Activated CD4-positive, alpha-beta T cell treated with anti-CD3 and anti-CD28 coated beads, Interleukin-2, amount 50 U/mL, for 1 hour (primary cell): ENCODE results near the gene EMC7.
A peak's percentile ranks its signal among the peaks of the same experiment; 100 is the strongest.

Experiments used
- DNase-seq: peaks from one replicate; pipeline ENCODE4 v3.0.0-alpha.2; 2020

The EMC7 gene

GRCh38 chr15:34038023-34038870 is 63.4 kb downstream of the EMC7 start:
- peak; percentile 69 for DNase-seq
